ENCODE measurements around the gene TEX2.

DNA sequence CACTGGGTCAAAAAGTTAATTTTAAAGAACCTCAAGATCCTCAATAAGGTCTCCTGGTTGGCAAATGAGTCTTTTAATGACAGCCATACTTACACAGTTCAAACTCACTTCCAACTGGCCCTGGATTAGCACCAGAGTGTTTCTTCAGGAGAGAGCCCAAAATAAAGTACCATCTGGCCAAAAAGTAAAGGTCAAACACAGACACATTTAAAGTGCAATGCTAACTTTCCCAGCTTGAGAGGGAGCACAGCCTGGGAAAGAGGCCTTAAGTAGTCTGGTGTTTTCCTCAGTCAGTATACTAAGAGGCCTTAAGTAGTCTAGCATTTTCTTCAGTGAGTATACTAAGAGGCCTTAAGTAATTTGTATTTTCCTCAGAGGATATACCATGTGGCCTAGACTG lies 86.5 kb downstream of the TEX2 start:
- TF ChIP-seq EZH2phosphoT487 (IDR thresholded peaks at IDR 0.05; ENCODE audit: low read depth), result no peak
- TF ChIP-seq, protein P1, sequence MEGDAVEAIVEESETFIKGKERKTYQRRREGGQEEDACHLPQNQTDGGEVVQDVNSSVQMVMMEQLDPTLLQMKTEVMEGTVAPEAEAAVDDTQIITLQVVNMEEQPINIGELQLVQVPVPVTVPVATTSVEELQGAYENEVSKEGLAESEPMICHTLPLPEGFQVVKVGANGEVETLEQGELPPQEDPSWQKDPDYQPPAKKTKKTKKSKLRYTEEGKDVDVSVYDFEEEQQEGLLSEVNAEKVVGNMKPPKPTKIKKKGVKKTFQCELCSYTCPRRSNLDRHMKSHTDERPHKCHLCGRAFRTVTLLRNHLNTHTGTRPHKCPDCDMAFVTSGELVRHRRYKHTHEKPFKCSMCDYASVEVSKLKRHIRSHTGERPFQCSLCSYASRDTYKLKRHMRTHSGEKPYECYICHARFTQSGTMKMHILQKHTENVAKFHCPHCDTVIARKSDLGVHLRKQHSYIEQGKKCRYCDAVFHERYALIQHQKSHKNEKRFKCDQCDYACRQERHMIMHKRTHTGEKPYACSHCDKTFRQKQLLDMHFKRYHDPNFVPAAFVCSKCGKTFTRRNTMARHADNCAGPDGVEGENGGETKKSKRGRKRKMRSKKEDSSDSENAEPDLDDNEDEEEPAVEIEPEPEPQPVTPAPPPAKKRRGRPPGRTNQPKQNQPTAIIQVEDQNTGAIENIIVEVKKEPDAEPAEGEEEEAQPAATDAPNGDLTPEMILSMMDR (IDR thresholded peaks at IDR 0.05; ENCODE audit: low read depth, low read length), result no peak

Data from OCI-LY3 (cell line).